ENCODE results near the gene TMEM14A.
A peak's percentile ranks its signal among the peaks of the same experiment; 100 is the strongest.
"Not testable (repeated sequence)": the region's sequence is repeated elsewhere in the genome, so short reads cannot be mapped to it uniquely, and the experiment has no call there.

Gene TMEM14A

DNA sequence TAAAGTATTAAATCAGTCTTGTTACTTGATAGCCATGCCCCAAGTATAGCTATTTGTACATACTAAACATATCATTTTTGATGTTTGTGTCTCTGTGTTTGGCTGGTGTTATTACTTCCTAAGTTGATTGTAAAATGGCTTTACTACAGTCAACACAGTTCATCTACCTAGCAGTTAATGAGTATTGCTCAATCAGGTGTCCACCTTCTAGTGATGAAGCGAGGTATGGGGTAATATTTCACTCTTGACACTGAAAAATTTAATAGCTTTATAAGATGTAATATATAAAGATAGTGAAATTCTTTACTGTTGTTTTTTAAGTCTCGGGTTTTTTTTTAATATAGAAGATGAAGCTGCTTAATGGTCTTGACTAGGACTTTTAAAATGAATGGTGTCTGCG is 18.9 kb downstream of the TMEM14A start:
- DNase-seq (ENCODE audit: low read depth) = no peak
- TF ChIP-seq, protein P1, sequence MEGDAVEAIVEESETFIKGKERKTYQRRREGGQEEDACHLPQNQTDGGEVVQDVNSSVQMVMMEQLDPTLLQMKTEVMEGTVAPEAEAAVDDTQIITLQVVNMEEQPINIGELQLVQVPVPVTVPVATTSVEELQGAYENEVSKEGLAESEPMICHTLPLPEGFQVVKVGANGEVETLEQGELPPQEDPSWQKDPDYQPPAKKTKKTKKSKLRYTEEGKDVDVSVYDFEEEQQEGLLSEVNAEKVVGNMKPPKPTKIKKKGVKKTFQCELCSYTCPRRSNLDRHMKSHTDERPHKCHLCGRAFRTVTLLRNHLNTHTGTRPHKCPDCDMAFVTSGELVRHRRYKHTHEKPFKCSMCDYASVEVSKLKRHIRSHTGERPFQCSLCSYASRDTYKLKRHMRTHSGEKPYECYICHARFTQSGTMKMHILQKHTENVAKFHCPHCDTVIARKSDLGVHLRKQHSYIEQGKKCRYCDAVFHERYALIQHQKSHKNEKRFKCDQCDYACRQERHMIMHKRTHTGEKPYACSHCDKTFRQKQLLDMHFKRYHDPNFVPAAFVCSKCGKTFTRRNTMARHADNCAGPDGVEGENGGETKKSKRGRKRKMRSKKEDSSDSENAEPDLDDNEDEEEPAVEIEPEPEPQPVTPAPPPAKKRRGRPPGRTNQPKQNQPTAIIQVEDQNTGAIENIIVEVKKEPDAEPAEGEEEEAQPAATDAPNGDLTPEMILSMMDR (conservative IDR thresholded peaks at IDR 0.05; ENCODE audit: control insufficient read depth, insufficient read depth, low read depth, low read length) = no peak
- H3K4me3 ChIP-seq (ENCODE audit: control insufficient read depth, low read depth, low read length) = no peak overlapping the region

DNA sequence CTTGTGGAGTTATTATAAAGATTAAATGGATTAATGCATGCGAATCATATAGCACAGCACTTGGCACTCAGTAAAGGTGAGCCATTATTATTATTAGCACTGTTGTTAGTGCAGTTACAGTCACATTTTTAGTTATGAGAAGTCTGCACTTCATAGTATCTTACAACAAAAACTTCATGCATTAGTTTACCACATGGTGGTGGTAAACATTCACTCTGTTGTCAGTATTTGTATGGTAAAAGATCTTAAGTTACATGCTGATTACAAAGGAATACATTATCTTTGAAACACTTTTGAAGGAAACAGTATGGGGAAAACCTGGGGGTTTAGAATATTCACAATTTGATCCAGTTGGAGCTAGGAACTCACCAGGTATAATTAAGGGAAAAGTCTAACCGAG is 20.8 kb downstream of the TMEM14A start:
- peak; percentile 27 for DNase-seq (ENCODE audit: low read depth)
- H3K4me3 ChIP-seq (ENCODE audit: control insufficient read depth, low read depth, low read length) = no peak overlapping the region
- TF ChIP-seq, protein P1 (conservative IDR thresholded peaks at IDR 0.05; ENCODE audit: control insufficient read depth, insufficient read depth, low read depth, low read length) = no peak

DNA sequence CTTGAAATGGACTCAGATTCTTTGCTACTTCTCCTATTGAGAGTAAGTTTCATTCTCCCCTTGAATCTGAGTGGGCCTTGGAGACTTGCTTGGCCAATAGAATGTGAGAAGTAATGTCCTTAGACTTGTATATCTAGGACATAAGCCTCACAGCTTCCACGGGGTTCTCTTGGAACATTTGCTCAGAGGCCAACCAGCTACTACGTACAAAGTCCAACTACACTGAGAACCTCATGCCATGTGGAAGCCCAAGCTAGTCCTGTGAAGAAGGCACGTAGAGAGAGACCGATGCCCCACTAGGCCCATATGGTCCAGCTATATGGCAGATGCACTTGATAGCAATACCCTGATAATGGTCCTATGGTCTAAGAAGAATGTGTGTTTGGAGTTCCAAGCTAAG is 22.9 kb downstream of the TMEM14A start:
- no peak for DNase-seq (ENCODE audit: low read depth)
- TF ChIP-seq, protein P1 (conservative IDR thresholded peaks at IDR 0.05; ENCODE audit: control insufficient read depth, insufficient read depth, low read depth, low read length) = no peak
- no peak overlapping the region for H3K4me3 ChIP-seq (ENCODE audit: control insufficient read depth, low read depth, low read length)

DNA sequence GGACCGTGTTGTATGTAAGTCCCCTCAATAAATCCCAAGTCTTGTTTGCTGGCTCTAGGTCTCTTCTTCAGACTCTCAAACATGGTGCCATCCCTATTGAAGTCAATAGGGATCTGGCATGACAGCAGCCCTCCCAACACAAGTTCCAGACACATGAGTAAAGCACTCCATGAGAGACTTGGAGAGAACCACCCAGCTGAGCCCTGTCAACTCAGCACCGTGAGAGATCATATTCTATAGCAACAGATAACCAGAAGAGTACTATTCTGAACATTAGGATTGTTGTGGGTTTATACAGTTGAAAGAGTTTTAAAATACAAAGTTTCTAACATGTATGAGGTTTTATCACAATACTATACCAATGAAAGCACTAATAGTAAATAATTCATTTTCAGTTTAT is 23.5 kb downstream of the TMEM14A start:
- H3K4me3 ChIP-seq (ENCODE audit: control insufficient read depth, low read depth, low read length) = no peak overlapping the region
- TF ChIP-seq, protein P1 (conservative IDR thresholded peaks at IDR 0.05; ENCODE audit: control insufficient read depth, insufficient read depth, low read depth, low read length) = no peak
- DNase-seq (ENCODE audit: low read depth) = no peak

DNA sequence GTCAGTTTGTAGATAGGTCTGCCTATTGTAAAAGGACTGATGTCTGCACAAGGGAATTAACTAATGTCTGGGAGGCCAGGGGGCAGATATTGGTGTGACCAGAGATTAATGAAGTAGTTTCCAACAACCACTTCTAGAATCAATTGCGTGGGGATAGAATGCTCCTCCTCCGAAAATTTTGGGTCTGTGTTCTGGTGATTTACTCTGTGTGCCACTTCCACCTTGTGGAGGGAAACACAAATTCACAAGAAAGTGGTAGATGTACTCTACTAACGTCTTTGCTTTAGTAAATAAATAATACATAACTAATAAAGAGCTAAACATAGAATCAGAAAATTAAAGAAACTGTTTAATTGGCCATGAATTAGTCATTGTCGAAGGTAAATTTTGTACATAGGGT is 25.5 kb downstream of the TMEM14A start:
- TF ChIP-seq, protein P1 (conservative IDR thresholded peaks at IDR 0.05; ENCODE audit: control insufficient read depth, insufficient read depth, low read depth, low read length) = no peak
- DNase-seq (ENCODE audit: low read depth) = no peak
- H3K4me3 ChIP-seq (ENCODE audit: control insufficient read depth, low read depth, low read length) = no peak overlapping the region

DNA sequence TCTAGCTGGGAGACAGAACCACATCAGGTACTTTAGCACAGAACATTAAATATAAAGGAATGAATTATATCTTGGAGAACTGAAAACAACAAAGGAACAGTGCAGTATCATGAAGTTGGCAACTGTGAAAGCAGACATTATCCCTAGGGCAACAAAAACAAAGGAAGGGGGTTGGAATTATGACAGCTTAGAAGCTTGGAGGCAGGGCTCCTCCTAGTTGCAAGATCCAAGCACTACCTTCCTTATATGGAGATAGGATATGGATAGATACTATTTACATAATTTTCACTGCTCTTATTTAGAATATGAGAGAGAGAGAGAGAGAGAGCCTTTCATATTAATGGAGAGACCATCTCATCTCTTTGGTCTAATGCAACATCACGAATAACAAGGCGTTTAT is 27.0 kb downstream of the TMEM14A start:
- DNase-seq (ENCODE audit: low read depth) = peak; percentile 9
- TF ChIP-seq, protein P1 (conservative IDR thresholded peaks at IDR 0.05; ENCODE audit: control insufficient read depth, insufficient read depth, low read depth, low read length) = no peak
- no peak overlapping the region for H3K4me3 ChIP-seq (ENCODE audit: control insufficient read depth, low read depth, low read length)

DNA sequence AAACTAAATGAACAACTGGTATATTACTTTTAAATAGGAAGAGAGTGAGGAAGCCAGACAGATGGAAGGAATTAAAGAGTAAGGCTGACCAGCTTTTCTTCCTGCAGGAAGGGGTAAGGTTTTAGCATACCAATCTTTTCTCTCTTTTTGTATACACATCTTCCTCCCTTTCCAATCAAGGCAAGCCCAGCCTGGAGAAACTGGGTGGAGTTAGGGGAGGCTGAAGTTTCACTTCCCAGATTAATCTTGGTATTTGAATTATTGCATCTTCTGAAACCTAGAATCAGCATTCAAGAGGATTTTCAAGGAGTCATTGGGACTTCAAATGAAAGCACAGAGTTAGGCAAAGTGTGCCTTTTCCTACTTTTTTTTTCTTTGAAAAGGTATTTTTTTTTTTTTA is 33.1 kb downstream of the TMEM14A start:
- no peak overlapping the region for H3K4me3 ChIP-seq (ENCODE audit: control insufficient read depth, low read depth, low read length)
- TF ChIP-seq, protein P1 (conservative IDR thresholded peaks at IDR 0.05; ENCODE audit: control insufficient read depth, insufficient read depth, low read depth, low read length) = no peak
- DNase-seq (ENCODE audit: low read depth) = no peak

DNA sequence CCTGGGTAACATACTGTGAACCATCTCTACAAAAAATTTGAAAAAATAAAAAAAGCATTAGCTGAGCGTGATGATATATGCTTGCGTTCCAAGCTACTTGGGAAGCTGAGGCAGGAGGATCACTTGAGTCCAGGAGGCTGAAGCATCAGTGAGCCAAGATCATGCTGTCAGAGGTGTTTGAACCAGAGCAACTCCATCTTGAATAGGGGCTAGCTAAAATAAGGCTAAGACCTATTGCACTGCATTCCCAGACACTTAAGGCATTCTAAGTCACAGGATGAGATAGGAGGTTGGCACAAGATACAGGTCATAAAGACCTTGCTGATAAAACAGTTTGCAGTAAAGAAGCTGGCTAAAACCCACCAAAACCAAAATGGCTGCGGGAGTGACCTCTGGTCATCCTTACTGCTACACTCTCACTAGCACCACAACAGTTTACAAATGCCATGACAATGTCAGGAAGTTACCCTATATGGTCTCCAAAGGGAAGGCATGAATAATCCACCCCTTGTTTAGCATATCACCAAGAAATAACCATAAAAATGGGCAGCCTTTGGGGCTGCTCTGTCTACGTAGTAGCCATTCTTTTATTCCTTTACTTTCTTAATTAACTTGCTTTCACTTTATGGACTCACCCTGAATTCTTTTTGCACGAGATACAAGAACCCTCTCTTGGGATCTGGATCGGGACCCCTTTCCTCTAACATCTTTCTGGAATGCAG is 34.0 kb downstream of the TMEM14A start:
- not testable (repeated sequence) for DNase-seq (ENCODE audit: low read depth); H3K4me3 ChIP-seq (ENCODE audit: control insufficient read depth, low read depth, low read length)
